DMS 273 (cell line): ENCODE data around the gene NADK.

Experiments
- DNase-seq: peaks from one replicate; lab custom pipeline; 2025; ENCODE audit not compliant: unreplicated experiment; lab: John Stamatoyannopoulos, UW

Gene NADK

GRCh38 chr1:1777950-1778662, at the start of gene NADK:
NADK (minus strand) TSS chr1:1778470; CDS start chr1:1765406, 13,064 bp downstream.
- DNase-seq = peak; percentile 88

- DNase-seq = no peak
These were observed 49.0 kb upstream of the NADK start for GRCh38 chr1:1827089-1827848.

DNA sequence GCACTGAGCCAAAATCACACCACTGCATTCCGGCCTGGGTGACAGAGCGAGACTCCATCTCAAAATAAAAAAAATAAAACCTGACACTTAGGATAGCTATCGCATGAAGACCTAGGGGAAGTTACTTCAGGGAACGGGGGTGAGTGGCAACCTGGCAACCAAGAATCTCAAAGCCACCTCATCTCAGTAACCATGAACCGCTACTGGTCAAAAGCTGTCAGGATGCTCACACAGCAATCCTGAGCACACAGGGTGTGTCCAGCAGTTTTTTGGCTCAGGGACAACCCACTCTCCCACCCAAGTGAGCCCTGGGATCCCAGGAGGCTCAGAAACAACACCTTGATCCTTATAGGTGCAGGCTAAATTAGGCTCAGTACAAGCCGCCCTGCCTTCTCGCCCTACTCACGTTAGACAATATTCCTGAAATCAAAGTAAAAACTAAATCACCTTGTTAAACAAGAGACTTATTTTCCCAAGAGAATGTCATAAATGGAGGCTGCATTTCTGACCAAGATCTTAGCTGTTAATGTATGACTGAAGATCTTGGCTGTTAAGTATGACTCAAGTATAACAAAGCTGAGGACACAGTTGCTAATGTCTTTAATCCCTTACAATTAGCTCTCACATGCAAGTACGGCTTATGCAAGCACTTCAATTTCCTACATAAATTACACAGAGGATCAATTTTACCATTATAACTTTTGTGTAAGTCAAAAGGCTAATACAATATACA, 48.3 kb upstream of the NADK start:
- DNase-seq = no peak

GRCh38 chr1:1825217-1825616, 46.9 kb upstream of the NADK start:
- DNase-seq = no peak

DNA sequence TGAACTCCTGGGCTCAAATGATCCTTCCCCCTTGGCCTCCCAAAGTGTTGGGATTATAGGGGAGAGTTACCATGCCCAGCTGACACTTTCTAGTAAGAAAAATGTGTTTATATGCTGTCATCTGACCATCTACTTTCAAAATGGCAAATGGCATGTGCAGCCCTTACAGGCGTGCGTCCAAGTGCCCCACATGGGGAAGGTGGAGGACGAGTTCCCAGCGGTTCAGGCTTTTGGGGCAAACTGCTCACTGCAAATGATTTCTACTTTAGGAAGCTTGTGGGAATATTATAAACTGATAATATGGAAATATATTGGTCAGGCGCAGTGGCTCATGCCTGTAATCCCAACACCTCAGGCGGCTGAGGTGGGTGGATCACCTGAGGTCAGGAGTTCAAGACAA, 41.5 kb upstream of the NADK start:
- DNase-seq = no peak

GRCh38 chr1:1817221-1817620, 39.0 kb upstream of the NADK start:
- DNase-seq = no peak

GRCh38 chr1:1815606-1816281, 37.5 kb upstream of the NADK start:
- DNase-seq = no peak

- no peak for DNase-seq
These were observed 31.2 kb upstream of the NADK start for GRCh38 chr1:1809489-1809888.

- no peak for DNase-seq
These were observed 29.9 kb upstream of the NADK start for GRCh38 chr1:1808206-1808605.

GRCh38 chr1:1806890-1807289, 28.6 kb upstream of the NADK start:
- DNase-seq = no peak

- DNase-seq = no peak
These were observed 26.0 kb upstream of the NADK start for GRCh38 chr1:1804301-1804700.

DNA sequence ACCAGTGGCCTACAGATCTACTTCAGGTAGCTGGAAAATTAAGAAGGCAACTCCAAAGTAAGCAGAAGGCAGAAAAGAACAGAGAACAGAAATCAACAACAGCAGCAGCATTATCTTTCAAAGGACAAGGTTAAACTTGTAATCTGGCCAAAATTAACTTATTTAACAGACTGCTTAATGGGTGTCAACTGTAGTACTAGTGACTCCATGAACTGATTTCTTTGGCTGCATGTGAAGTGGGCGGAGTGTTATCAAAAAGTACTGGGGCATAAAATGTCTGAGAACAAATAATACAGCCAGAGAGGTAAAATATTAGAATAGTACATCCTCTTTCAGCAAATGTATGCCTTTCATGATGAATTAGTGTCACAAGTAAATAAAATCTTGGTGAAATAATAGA, 24.6 kb upstream of the NADK start:
- DNase-seq = no peak

- no peak for DNase-seq
These were observed 21.4 kb upstream of the NADK start for GRCh38 chr1:1799716-1800115.

DNA sequence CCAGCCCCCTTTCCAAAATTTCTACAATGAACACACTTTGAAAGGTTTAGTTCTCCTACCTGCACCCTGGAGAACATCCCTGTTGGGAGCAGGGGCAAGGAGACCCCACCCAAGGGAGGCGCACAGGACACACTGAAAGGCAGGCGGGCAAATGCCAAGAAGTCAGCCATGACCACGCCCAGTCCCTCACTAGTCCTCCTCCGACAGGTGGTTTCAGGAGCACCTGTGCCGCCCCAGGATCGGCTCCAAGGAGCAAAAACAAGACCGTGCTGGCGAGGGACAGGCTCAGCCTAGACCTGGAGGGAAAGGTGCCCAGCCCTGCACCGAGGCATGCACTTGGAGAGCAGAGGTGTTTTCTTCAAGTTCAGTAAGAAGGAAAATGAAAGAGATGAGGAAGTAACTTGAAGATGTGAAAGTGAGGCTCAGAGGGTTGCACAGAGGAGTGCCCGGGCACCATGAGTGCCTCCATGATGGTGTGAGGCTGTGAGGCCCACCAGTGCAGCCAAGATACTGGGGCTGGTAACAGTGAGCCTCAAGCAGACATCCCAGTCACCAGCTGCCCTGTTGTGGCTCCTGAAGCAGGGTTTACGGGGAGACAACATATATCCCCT, 19.6 kb upstream of the NADK start:
- no peak for DNase-seq

GRCh38 chr1:1796466-1796865, 18.2 kb upstream of the NADK start:
- peak; percentile 20 for DNase-seq

DNA sequence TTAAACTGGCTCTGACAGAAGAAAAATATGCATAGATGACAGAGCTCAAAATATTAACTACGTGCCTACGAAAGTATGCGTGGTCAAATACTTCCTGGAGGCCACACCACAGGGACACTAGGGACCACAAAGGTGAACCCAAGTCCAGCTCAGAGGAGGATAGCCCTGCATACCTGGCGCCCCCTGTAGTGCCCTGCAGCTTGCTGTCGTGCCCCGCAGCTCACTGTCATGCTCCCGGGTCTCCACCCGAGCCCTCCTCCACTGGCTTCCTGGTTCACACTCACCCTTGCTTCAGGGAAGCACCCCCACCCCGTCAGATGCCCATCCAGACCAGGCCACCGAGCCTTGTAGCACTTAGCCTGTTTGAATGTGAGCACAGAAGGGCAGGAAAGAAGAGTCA, 16.7 kb upstream of the NADK start:
- DNase-seq = no peak

DNA sequence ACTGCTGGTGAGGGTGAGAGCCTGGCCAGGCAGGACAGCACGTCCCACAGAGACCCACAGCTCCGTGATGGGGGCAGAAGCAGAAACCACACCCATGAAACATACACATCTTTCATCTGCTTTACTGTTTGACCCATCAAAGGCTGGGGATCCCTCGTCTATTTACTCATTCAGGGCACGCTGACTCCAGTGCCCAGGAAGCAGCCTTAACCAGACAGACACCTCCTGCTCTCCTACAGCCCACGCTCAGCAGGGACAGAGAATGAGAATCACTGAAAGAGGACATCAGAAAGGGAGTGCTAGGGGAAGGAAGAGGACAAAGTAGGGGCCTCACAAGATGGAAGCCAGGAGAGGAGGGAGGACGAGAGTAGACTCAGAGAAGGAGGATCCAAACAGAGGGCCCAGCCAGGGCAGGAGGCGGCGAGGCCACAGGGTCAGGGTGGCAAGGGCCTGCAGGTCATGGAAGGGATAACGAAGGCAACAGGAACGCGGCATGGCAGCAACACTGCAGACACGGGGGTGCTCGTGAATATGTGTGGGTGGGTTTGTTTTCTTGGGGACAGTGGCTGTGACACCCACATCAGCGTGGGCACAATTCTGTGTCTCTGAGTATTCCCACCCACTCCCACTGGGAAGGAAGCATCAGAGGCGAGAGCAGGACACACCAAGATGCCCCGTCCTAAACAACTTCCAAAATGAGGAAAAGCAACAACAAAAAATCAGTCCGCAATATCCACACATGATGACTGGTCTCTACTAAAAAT, 15.4 kb upstream of the NADK start:
- DNase-seq = no peak

- peak; percentile 38 for DNase-seq
These were observed 10.6 kb upstream of the NADK start for GRCh38 chr1:1788646-1789431.

DNA sequence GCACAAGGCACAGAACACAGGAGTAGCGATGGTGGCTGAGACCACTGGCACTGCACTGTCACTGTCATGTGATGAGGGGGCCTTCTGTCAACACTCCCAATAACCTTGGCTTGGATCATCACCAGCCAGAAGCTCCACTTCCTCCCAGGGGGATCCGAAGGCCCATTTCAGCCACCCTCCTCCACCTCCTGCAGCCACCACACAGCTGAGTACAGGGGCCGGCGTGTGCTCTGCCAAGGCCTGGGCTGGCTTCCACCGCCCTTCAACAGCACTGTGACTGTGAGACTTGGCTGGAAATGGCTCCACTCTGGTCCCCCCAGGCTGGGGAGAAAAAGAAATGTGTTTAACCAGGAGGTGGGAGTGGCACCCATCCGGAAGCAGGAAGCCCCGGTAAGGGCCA, 9.9 kb upstream of the NADK start:
- no peak for DNase-seq
